ENCODE results near the gene CCDC178.

DNA sequence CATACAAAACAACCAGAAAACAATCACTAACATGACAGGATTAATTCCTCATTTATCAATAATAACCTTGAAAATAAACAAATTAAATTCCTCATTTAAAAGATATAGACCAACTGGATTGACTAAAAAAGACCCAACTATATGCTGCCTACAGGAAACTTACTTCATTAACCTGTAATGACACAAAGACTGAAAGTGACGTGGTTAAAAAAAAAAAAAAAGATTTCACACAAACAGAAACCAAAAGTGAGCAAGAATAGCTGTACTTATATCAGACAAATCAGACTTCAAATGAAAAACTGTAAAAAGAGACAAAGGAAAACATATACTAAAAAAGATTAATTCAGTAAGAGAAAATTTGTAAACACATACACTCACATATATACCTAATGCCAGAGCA is 201.2 kb downstream of the CCDC178 start:
- no peak for TF ChIP-seq REST (IDR thresholded peaks at IDR 0.05; ENCODE audit: low read depth)
- TF ChIP-seq MAX (IDR thresholded peaks at IDR 0.05) = no peak
- no peak for TF ChIP-seq EP300 (IDR thresholded peaks at IDR 0.05; ENCODE audit: borderline replicate concordance)
